Measurements from ENCODE around the gene TNNI2. TPM values are rescaled to one million over a fixed set of nuclear protein-coding genes. Genes with fewer than 3 reads are reported as not detected.

The TNNI2 gene
- total and polyA plus RNA-seq, 2 donors (not counting 3 experiments of a cell fraction or from before 2014, with no cell fraction given), result not detected

DNA sequence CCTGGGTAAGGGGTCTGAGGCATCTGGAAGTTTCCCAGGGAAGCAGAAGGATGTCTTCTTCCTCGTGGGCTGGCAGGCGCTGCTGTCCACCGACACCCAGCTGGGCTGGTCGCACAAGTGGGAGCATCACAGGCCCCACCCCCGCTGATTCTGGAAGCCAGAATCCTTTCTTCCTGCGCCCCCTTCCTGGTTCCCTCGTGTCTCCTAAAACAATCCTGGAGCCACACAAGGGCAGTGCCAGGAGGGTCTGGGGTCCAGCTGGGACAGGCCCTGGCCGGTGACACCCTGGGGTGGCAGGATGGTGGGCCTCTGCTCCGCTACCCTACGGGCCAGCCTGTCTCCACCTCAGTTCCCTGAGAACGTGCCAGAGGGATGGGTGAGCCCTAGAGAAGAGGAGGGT lies 18.3 kb downstream of the TNNI2 start:
- H3K4me2 ChIP-seq (ENCODE audit: insufficient read depth, low read length), result no peak overlapping the region
- no peak for DNase-seq (ENCODE audit: low read depth, low spot score)
- H3K79me2 ChIP-seq (ENCODE audit: control insufficient read depth, insufficient read depth, low read length), result no peaks in the 10 kb centered on the region
- H2AFZ ChIP-seq (ENCODE audit: low read depth, low read length), result no peak overlapping the region
- no peak for TF ChIP-seq POLR2AphosphoS5 (IDR thresholded peaks at IDR 0.05; ENCODE audit: insufficient read depth, low read depth, low read length)
- no peak for TF ChIP-seq GATA2 (IDR thresholded peaks at IDR 0.05; ENCODE audit: insufficient read depth, insufficient read length, low read depth, low read length)
- TF ChIP-seq FOS (IDR thresholded peaks at IDR 0.05; ENCODE audit: borderline replicate concordance, insufficient read depth, low read length), result no peak
- TF ChIP-seq JUN (IDR thresholded peaks at IDR 0.05; ENCODE audit: borderline replicate concordance, insufficient read depth, insufficient read length, low read depth), result no peak
- TF ChIP-seq, protein P1, sequence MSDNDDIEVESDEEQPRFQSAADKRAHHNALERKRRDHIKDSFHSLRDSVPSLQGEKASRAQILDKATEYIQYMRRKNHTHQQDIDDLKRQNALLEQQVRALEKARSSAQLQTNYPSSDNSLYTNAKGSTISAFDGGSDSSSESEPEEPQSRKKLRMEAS (IDR thresholded peaks at IDR 0.05; ENCODE audit: insufficient read depth, insufficient read length), result no peak
- TF ChIP-seq EZH2 (IDR thresholded peaks at IDR 0.05; ENCODE audit: borderline replicate concordance, low read depth, low read length, severe bottlenecking), result no peak
- no peak for TF ChIP-seq MYC (IDR thresholded peaks at IDR 0.05; ENCODE audit: low read depth, low read length)
- TF ChIP-seq, protein P2, sequence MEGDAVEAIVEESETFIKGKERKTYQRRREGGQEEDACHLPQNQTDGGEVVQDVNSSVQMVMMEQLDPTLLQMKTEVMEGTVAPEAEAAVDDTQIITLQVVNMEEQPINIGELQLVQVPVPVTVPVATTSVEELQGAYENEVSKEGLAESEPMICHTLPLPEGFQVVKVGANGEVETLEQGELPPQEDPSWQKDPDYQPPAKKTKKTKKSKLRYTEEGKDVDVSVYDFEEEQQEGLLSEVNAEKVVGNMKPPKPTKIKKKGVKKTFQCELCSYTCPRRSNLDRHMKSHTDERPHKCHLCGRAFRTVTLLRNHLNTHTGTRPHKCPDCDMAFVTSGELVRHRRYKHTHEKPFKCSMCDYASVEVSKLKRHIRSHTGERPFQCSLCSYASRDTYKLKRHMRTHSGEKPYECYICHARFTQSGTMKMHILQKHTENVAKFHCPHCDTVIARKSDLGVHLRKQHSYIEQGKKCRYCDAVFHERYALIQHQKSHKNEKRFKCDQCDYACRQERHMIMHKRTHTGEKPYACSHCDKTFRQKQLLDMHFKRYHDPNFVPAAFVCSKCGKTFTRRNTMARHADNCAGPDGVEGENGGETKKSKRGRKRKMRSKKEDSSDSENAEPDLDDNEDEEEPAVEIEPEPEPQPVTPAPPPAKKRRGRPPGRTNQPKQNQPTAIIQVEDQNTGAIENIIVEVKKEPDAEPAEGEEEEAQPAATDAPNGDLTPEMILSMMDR (IDR thresholded peaks at IDR 0.05; ENCODE audit: extremely low read depth in 1 of 2, insufficient read depth in 1 of 2, low read depth in 1 of 2, low read length in 2 of 2), result no peak
- TF ChIP-seq POLR2A (IDR thresholded peaks at IDR 0.05; ENCODE audit: low read depth, low read length), result no peak
- H3K27me3 ChIP-seq (ENCODE audit: control insufficient read depth in 2 of 2, insufficient read depth in 2 of 2, low read length in 2 of 2), result no peaks in the 10 kb centered on the region
- ChIA-PET POLR2A (no interaction called here), CTCF (interaction anchor here (1.0 to 1.9 kb wide), 4 partner anchors 25 to 163 kb away, joined by 3 to 6 read pairs (median 4); no protein-coding TSS in a partner anchor)
- intact Hi-C loops (cut with micrococcal nuclease), result no loop called here
- H3K9ac ChIP-seq (replicated peaks; ENCODE audit: extremely low read depth, insufficient read depth, low read length), result no peak overlapping the region
- H3K4me3 ChIP-seq (replicated peaks in 1 of 3; ENCODE audit: insufficient read depth in 1 of 3, low read depth in 1 of 3, low read length in 3 of 3), result no peak overlapping the region
- no peak for FAIRE-seq
- BruUV-seq (replicated peaks), result no TSS peak
- H3K9me1 ChIP-seq (replicated peaks; ENCODE audit: control insufficient read depth, extremely low read depth, insufficient read depth, low read length), result no peaks in the 10 kb centered on the region
- dilution Hi-C loops (cut with MboI; ENCODE audit: extremely low pct_ligation_motif_present, low sequenced_read_pairs), result no loop called here
- no peaks in the 10 kb centered on the region for H3K4me1 ChIP-seq (ENCODE audit: control insufficient read depth, extremely low read depth, insufficient read depth, low read length)
- H3K9me3 ChIP-seq (replicated peaks; ENCODE audit: control insufficient read depth, insufficient read depth, low read length), result no peaks in the 10 kb centered on the region
- H3K36me3 ChIP-seq (ENCODE audit: control insufficient read depth in 2 of 2, extremely low read depth in 1 of 2, insufficient read depth in 2 of 2, low read length in 2 of 2), result no peaks in the 10 kb centered on the region
- H3K27ac ChIP-seq (ENCODE audit: insufficient read depth, low read depth, low read length), result no peak overlapping the region
- no peaks in the 10 kb centered on the region for H4K20me1 ChIP-seq (replicated peaks; ENCODE audit: control insufficient read depth, extremely low read depth, insufficient read depth, low read length)
